GM12878 (cell line): ENCODE measurements around the gene CTNNA2. TPM values are rescaled to one million over a fixed set of nuclear protein-coding genes. Genes with fewer than 3 reads are reported as not detected.

Source experiments
- ATAC-seq: fragments of 200-7000 bp; cut with Tn5 transposase; 3 replicates; pipeline ENCODE4 v1.9.1; 2020; ENCODE audit warnings: mild to moderate bottlenecking, moderate library complexity
- BruUV-seq: library from RNA; stranded (reverse); fragments of 400-500 nt; replicated peaks from 2 replicates; lab custom pipeline; 2021; lab: Mats Ljungman, UMichigan
- CTCF ChIA-PET: fragments of 300-600 bp; sonication (Branson Sonifier 250); formaldehyde crosslinking; extraction: SDS; loops from one replicate; lab custom pipeline; 2021; ENCODE audit warnings: inconsistent platforms; lab: Yijun Ruan, JAX
- POLR2A ChIA-PET: fragments of 350-600 bp; formaldehyde crosslinking; extraction: SDS; loops from one replicate; lab custom pipeline; 2021; ENCODE audit warnings: inconsistent platforms; lab: Charles Lee
- RAD21 ChIA-PET: fragments of 300-600 bp; sonication (Branson Sonifier 250); formaldehyde crosslinking; loops from one replicate; lab custom pipeline; 2023; ENCODE audit warnings: antibody characterized with exemption; ENCODE audit not compliant: unreplicated experiment; lab: Charles Lee
- SMC1A ChIA-PET: fragments of 300-600 bp; sonication (Branson Sonifier 250); formaldehyde crosslinking; loops from one replicate; lab custom pipeline; 2023; ENCODE audit not compliant: unreplicated experiment, uncharacterized antibody; lab: Charles Lee
- DNase-seq: peaks from one replicate; pipeline ENCODE4 v3.0.0-alpha.2; 2011; ENCODE audit warnings: low read depth, low spot score
- FAIRE-seq: peaks from 3 replicates; lab custom pipeline; 2011; peaks lifted over from hg19 to GRCh38; lab: Jason Lieb, UNC
- H2AFZ ChIP-seq: 2 replicates; pipeline ENCODE4 v1.6.0; 2011; ENCODE audit warnings: low read depth, low read length, control low read depth; ENCODE audit not compliant: control insufficient read depth
- H3K27ac ChIP-seq: 2 replicates; pipeline ENCODE4 v1.5.1; 2011; ENCODE audit warnings: control low read depth; ENCODE audit not compliant: control insufficient read depth, insufficient read depth
- H3K27me3 ChIP-seq, 2 experiments: replicated peaks in 1 of 2; 2 replicates each; pipeline versions ENCODE4 v1.6.0 to v1.6.1; 2011; ENCODE audit warnings: low read length in 1 of 2; ENCODE audit not compliant: control insufficient read depth in 2 of 2, insufficient read depth in 2 of 2
- H3K36me3 ChIP-seq, 2 experiments: 2 replicates each; pipeline ENCODE4 v1.5.1; 2011; ENCODE audit warnings: low read length in 1 of 2; ENCODE audit not compliant: control insufficient read depth in 2 of 2, insufficient read depth in 2 of 2
- H3K4me1 ChIP-seq: 2 replicates; pipeline ENCODE4 v1.6.1; 2011; ENCODE audit warnings: mild to moderate bottlenecking, low read length, moderate library complexity, mixed read lengths; ENCODE audit not compliant: control insufficient read depth, insufficient read depth
- H3K4me2 ChIP-seq: 2 replicates; pipeline ENCODE4 v1.6.0; 2011; ENCODE audit warnings: control low read depth; ENCODE audit not compliant: control insufficient read depth, insufficient read depth
- H3K4me3 ChIP-seq: fragments of 200-600 bp; sonication (generic); 2 replicates; pipeline ENCODE4 v1.5.1; 2016
- H3K79me2 ChIP-seq: 2 replicates; pipeline ENCODE4 v1.6.0; 2011; ENCODE audit warnings: low read length; ENCODE audit not compliant: control insufficient read depth, insufficient read depth
- H3K9ac ChIP-seq: 2 replicates; pipeline ENCODE4 v1.8.0; 2011; ENCODE audit warnings: low read length, control low read depth, mixed read lengths; ENCODE audit not compliant: control insufficient read depth, insufficient read depth
- H3K9me3 ChIP-seq: replicated peaks from 3 replicates; pipeline ENCODE4 v1.5.1; 2011; ENCODE audit warnings: mild to moderate bottlenecking, low read length; ENCODE audit not compliant: control insufficient read depth, insufficient read depth
- H4K20me1 ChIP-seq: 2 replicates; pipeline ENCODE4 v1.6.0; 2011; ENCODE audit not compliant: control insufficient read depth, insufficient read depth
- BACH1 ChIP-seq: fragments of 450-650 bp; IDR thresholded peaks from 2 replicates; pipeline ENCODE4 v1.6.1; 2017; ENCODE audit warnings: mild to moderate bottlenecking, borderline replicate concordance
- BCL11A ChIP-seq: IDR thresholded peaks from 2 replicates; pipeline ENCODE4 v1.6.1; 2011; ENCODE audit warnings: low read depth, low read length
- BCL3 ChIP-seq: IDR thresholded peaks from 2 replicates; pipeline ENCODE4 v1.6.1; 2011; ENCODE audit warnings: borderline replicate concordance, low read depth, mild to moderate bottlenecking, moderate library complexity, low read length; ENCODE audit not compliant: insufficient read depth, poor library complexity, severe bottlenecking
- EZH2 ChIP-seq: IDR thresholded peaks from 2 replicates; pipeline ENCODE4 v1.6.1; 2012; ENCODE audit warnings: low read depth, mild to moderate bottlenecking, control low read depth, inconsistent platforms, low read length, borderline replicate concordance; ENCODE audit not compliant: control insufficient read depth
- IRF3 ChIP-seq: fragments of 450-650 bp; IDR thresholded peaks from 2 replicates; pipeline ENCODE4 v1.6.1; 2014; ENCODE audit warnings: mild to moderate bottlenecking
- PBX3 ChIP-seq: IDR thresholded peaks from 2 replicates; pipeline ENCODE4 v1.6.1; 2011; ENCODE audit warnings: mild to moderate bottlenecking, low read depth, low read length, moderate library complexity; ENCODE audit not compliant: insufficient replicate concordance
- SKIL ChIP-seq: fragments of 450-650 bp; IDR thresholded peaks from 2 replicates; pipeline ENCODE4 v1.6.1; 2017; ENCODE audit warnings: mild to moderate bottlenecking, low read depth, inconsistent platforms; ENCODE audit not compliant: poor library complexity, severe bottlenecking
- SUZ12 ChIP-seq: fragments of 200-600 bp; sonication (generic); IDR thresholded peaks from one replicate; pipeline ENCODE4 v1.6.1; 2018; ENCODE audit warnings: antibody characterized with exemption, mild to moderate bottlenecking; ENCODE audit not compliant: unreplicated experiment
- TARDBP ChIP-seq: IDR thresholded peaks from 2 replicates; pipeline ENCODE4 v1.6.1; 2016; ENCODE audit warnings: borderline replicate concordance
- ZNF384 ChIP-seq: IDR thresholded peaks from 2 replicates; pipeline ENCODE4 v1.6.1; 2012; ENCODE audit warnings: low read depth, mild to moderate bottlenecking, low read length, improper control_type of control experiment, borderline replicate concordance
- ZNF622 ChIP-seq: fragments of 450-650 bp; IDR thresholded peaks from 2 replicates; pipeline ENCODE4 v1.6.1; 2017; ENCODE audit warnings: mild to moderate bottlenecking, inconsistent platforms
- WGBS: methylation state at CpG from one replicate; pipeline ENCODE4 v1.1.6; 2016; ENCODE audit warnings: low lambda C conversion rate; ENCODE audit not compliant: insufficient replicate concordance, insufficient coverage; ENCODE audit errors: missing lambda C conversion rate; 5-methylcytosine and 5-hydroxymethylcytosine counted together
- in situ Hi-C: fragments of 300-500 bp; cut with MboI; formaldehyde crosslinking; loops from 9 replicates; pipeline ENCODE4 v1.14.3; 2018; ENCODE audit warnings: mixed read lengths
- intact Hi-C: fragments of 100-400 bp; cut with micrococcal nuclease; formaldehyde crosslinking; loops from one replicate; pipeline ENCODE4 v1.14.2; 2022; ENCODE audit not compliant: unreplicated experiment
- polyA plus RNA-seq, 11 experiments: library from polyadenylated mRNA; depleted of rRNA in 4 of 11; unstranded in 6 of 11; stranded (reverse) in 5 of 11; fragments of >200 nt; fragmentation: Nextera tagmentation in 4 of 11; fragmentation: Illumina TruSeq in 1 of 11; extraction: Ambion mirVana in 4 of 11; extraction: Trizol in 1 of 11; gene quantifications; 1 replicate in 1 of 11; 2 replicates in 10 of 11; pipeline versions ENCODE4 v1.2.1 to v1.2.3, GENCODE V29; 2011 to 2016; ENCODE audit warnings: inconsistent platforms in 2 of 11, missing spikeins in 2 of 11, low read depth in 1 of 11
- total RNA-seq, 4 experiments: library from RNA; depleted of rRNA in 3 of 4; stranded (reverse); fragments of >200 nt in 3 of 4; fragmentation: Illumina TruSeq in 1 of 4; extraction: Trizol in 1 of 4; gene quantifications; 2 replicates each; pipeline versions ENCODE4 v1.2.1 to v1.2.3, GENCODE V29; 2013 to 2021
- TF ChIP-seq, protein P1 (sequence below): fragments of 450-650 bp; formaldehyde crosslinking; IDR thresholded peaks from 2 replicates; pipeline ENCODE4 v1.4.0; 2022; ENCODE audit warnings: mild to moderate bottlenecking, moderate library complexity
- TF ChIP-seq, protein P2 (sequence below): fragments of 450-650 bp; IDR thresholded peaks from 2 replicates; pipeline ENCODE4 v1.6.1; 2016; ENCODE audit warnings: mild to moderate bottlenecking

Gene CTNNA2
- total and polyA plus RNA-seq, 10 of the 15 experiments (the other 5 are each of a cell fraction or from before 2014, with no cell fraction given), result 2.4 to 36.2 (median 6.6) TPM

- H3K4me3 ChIP-seq, result no peak overlapping the region
- H3K27ac ChIP-seq, result no peak overlapping the region
- no peaks in the 10 kb centered on the region for H3K36me3 ChIP-seq
- 0% methylated on average over 1 of the region's 1 CpG for WGBS
- H3K4me1 ChIP-seq, result no peaks in the 10 kb centered on the region
- FAIRE-seq (no peak), DNase-seq (no peak), ATAC-seq (no peak)
- ChIA-PET CTCF (interaction anchor here (1.3 to 1.8 kb wide), 3 partner anchors 10 to 105 kb away, joined by 3 to 5 read pairs (median 4); no protein-coding TSS in a partner anchor), RAD21 (no interaction called here), POLR2A (no interaction called here), SMC1A (interaction anchor here (0.7 kb wide), 1 partner anchor 38 kb away, joined by 3 read pairs; no protein-coding TSS in a partner anchor)
- no peak overlapping the region for H2AFZ ChIP-seq
- no peaks in the 10 kb centered on the region for H3K79me2 ChIP-seq
- no peaks in the 10 kb centered on the region for H3K9me3 ChIP-seq
- no TSS peak for BruUV-seq
- no peak overlapping the region for H3K4me2 ChIP-seq
- intact Hi-C loops, result no loop called here
- no peaks in the 10 kb centered on the region for H3K27me3 ChIP-seq
- no peak for TF ChIP-seq SKIL
- TF ChIP-seq ZNF384, result no peak
- no peak for TF ChIP-seq TARDBP
- TF ChIP-seq BCL11A, result no peak
- no peak for TF ChIP-seq PBX3
- TF ChIP-seq, protein P1, sequence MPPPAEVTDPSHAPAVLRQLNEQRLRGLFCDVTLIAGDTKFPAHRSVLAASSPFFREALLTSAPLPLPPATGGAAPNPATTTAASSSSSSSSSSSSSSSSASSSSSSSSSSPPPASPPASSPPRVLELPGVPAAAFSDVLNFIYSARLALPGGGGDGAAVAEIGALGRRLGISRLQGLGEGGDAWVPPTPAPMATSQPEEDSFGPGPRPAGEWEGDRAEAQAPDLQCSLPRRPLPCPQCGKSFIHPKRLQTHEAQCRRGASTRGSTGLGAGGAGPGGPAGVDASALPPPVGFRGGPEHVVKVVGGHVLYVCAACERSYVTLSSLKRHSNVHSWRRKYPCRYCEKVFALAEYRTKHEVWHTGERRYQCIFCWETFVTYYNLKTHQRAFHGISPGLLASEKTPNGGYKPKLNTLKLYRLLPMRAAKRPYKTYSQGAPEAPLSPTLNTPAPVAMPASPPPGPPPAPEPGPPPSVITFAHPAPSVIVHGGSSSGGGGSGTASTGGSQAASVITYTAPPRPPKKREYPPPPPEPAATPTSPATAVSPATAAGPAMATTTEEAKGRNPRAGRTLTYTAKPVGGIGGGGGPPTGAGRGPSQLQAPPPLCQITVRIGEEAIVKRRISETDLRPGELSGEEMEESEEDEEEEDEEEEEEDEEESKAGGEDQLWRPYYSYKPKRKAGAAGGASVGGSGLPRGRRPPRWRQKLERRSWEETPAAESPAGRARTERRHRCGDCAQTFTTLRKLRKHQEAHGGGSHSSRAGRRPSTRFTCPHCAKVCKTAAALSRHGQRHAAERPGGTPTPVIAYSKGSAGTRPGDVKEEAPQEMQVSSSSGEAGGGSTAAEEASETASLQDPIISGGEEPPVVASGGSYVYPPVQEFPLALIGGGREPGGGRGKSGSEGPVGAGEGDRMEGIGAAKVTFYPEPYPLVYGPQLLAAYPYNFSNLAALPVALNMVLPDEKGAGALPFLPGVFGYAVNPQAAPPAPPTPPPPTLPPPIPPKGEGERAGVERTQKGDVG (CRISPR knock-in tag), result no peak
- no peak for TF ChIP-seq SUZ12
- TF ChIP-seq, protein P2, sequence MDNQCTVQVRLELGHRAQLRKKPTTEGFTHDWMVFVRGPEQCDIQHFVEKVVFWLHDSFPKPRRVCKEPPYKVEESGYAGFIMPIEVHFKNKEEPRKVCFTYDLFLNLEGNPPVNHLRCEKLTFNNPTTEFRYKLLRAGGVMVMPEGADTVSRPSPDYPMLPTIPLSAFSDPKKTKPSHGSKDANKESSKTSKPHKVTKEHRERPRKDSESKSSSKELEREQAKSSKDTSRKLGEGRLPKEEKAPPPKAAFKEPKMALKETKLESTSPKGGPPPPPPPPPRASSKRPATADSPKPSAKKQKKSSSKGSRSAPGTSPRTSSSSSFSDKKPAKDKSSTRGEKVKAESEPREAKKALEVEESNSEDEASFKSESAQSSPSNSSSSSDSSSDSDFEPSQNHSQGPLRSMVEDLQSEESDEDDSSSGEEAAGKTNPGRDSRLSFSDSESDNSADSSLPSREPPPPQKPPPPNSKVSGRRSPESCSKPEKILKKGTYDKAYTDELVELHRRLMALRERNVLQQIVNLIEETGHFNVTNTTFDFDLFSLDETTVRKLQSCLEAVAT, result no peak
- TF ChIP-seq EZH2, result no peak
- no peak for TF ChIP-seq IRF3
- no peak for TF ChIP-seq BACH1
- no peak for TF ChIP-seq BCL3
- TF ChIP-seq ZNF622, result no peak
- in situ Hi-C loops, result no loop called here
- H3K9ac ChIP-seq, result no peak overlapping the region
- no peaks in the 10 kb centered on the region for H4K20me1 ChIP-seq
These were observed 881.1 kb downstream of the CTNNA2 start for GRCh38 chr2:80393991-80394390.
